Tibial nerve (tissue), 3 donors: ENCODE data around the gene TIAL1.

Source experiments
- CTCF ChIP-seq, 5 experiments: fragments of 200-600 bp in 3 of 5; fragments of 450-650 bp in 2 of 5; sonication (generic) in 3 of 5; IDR thresholded peaks; one replicate each; pipeline ENCODE4 v1.5.1; 2016 to 2019; ENCODE audit warnings: antibody characterized with exemption in 5 of 5, mild to moderate bottlenecking in 3 of 5, moderate library complexity in 2 of 5
- POLR2A ChIP-seq, 2 donors: fragments of 450-650 bp; IDR thresholded peaks; one replicate each; pipeline ENCODE4 v1.6.1; 2017; ENCODE audit warnings: antibody characterized with exemption in 2 of 2, mild to moderate bottlenecking in 2 of 2, moderate library complexity in 2 of 2

DNA sequence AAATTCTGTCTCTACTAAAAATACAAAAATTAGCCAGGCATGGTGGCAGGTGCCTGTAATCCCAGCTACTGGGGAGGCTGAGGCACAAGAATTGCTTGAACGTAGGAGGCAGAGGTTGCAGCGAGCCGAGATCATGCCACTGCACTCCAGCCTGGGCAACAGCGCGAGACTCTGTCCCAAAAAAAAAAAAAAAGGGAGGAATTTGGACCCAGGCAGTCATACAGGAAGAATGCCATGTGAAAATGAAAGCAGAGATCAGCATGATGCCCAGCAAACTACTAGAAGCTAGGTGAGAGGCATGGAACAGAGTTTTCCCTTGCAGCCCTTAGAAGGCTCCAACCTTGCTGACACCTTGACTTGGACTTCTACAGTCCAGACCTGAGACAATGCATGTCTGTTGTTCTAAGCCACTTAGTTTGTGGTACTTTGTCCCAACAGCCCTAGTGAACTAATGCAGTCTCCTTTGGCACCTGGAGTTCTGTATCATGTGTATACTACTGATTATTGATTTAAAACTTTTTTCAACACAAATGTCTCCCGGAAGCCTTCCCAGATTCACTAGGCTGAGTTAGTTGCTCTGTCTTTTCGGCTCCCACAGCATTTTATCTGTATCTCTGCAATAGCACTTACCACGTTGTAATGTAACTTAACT, 44.2 kb upstream of the TIAL1 start:
- TF ChIP-seq CTCF (IDR thresholded peaks at IDR 0.05), result no peak
- TF ChIP-seq POLR2A (IDR thresholded peaks at IDR 0.05), result no peak
